Osteocyte (in vitro differentiated cells): ENCODE data around the gene NNT. TPM values are rescaled to one million over a fixed set of nuclear protein-coding genes. Genes with fewer than 3 reads are reported as not detected.

Source experiments
- DNase-seq: peaks from one replicate; pipeline ENCODE4 v3.0.0; 2021; ENCODE audit warnings: mixed read lengths; ENCODE audit not compliant: unreplicated experiment; ENCODE audit errors: extremely low spot score
- H3K27ac Mint-ChIP-seq: one replicate; pipeline ENCODE4 v1.8.0; 2021; ENCODE audit warnings: mild to moderate bottlenecking, mixed read lengths; ENCODE audit not compliant: unreplicated experiment
- H3K27me3 Mint-ChIP-seq: one replicate; pipeline ENCODE4 v1.8.0; 2021; ENCODE audit warnings: mixed read lengths; ENCODE audit not compliant: unreplicated experiment
- H3K36me3 Mint-ChIP-seq: one replicate; pipeline ENCODE4 v1.8.0; 2021; ENCODE audit warnings: mixed read lengths; ENCODE audit not compliant: unreplicated experiment
- H3K4me1 Mint-ChIP-seq: one replicate; pipeline ENCODE4 v1.8.0; 2021; ENCODE audit warnings: mixed read lengths; ENCODE audit not compliant: unreplicated experiment
- H3K4me3 Mint-ChIP-seq: one replicate; pipeline ENCODE4 v1.8.0; 2021; ENCODE audit warnings: mild to moderate bottlenecking, moderate library complexity, mixed read lengths; ENCODE audit not compliant: unreplicated experiment
- H3K9me3 Mint-ChIP-seq: one replicate; pipeline ENCODE4 v1.8.0; 2021; ENCODE audit warnings: mixed read lengths; ENCODE audit not compliant: unreplicated experiment
- total RNA-seq: library from RNA; stranded (reverse); gene quantifications from 2 replicates; pipeline ENCODE4 v1.2.1, GENCODE V29; 2021
- TF ChIP-seq, protein P1 (sequence below): fragments of 200-600 bp; sonication (generic); IDR thresholded peaks from 2 replicates; pipeline ENCODE4 v1.5.0; 2021; ENCODE audit warnings: antibody characterized with exemption, mild to moderate bottlenecking, moderate library complexity

Gene NNT
- total RNA-seq, 1 donor from 2014 or later = 107 TPM

- H3K27me3 Mint-ChIP-seq = no peaks in the 10 kb centered on the region
- H3K36me3 Mint-ChIP-seq = peaks cover 27% of the 10 kb centered on the region
- no peak for DNase-seq
- H3K4me1 Mint-ChIP-seq = peaks cover 30% of the 10 kb centered on the region
- no peaks in the 10 kb centered on the region for H3K9me3 Mint-ChIP-seq
- H3K4me3 Mint-ChIP-seq = no peak overlapping the region
- TF ChIP-seq, protein P1, sequence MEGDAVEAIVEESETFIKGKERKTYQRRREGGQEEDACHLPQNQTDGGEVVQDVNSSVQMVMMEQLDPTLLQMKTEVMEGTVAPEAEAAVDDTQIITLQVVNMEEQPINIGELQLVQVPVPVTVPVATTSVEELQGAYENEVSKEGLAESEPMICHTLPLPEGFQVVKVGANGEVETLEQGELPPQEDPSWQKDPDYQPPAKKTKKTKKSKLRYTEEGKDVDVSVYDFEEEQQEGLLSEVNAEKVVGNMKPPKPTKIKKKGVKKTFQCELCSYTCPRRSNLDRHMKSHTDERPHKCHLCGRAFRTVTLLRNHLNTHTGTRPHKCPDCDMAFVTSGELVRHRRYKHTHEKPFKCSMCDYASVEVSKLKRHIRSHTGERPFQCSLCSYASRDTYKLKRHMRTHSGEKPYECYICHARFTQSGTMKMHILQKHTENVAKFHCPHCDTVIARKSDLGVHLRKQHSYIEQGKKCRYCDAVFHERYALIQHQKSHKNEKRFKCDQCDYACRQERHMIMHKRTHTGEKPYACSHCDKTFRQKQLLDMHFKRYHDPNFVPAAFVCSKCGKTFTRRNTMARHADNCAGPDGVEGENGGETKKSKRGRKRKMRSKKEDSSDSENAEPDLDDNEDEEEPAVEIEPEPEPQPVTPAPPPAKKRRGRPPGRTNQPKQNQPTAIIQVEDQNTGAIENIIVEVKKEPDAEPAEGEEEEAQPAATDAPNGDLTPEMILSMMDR = no peak
- no peak overlapping the region for H3K27ac Mint-ChIP-seq
Measured at GRCh38 chr5:43606351-43606750, 3.4 kb downstream of the NNT start.

- H3K9me3 Mint-ChIP-seq = no peaks in the 10 kb centered on the region
- H3K4me3 Mint-ChIP-seq = no peak overlapping the region
- no peak overlapping the region for H3K27ac Mint-ChIP-seq
- H3K36me3 Mint-ChIP-seq = peaks cover 40% of the 10 kb centered on the region
- H3K27me3 Mint-ChIP-seq = no peaks in the 10 kb centered on the region
- TF ChIP-seq, protein P1 = no peak
- peaks cover 16% of the 10 kb centered on the region for H3K4me1 Mint-ChIP-seq
- DNase-seq = no peak
Measured at GRCh38 chr5:43608406-43608805, 5.4 kb downstream of the NNT start.

GRCh38 chr5:43609752-43610151 is 6.8 kb downstream of the NNT start:
- Mint-ChIP-seq H3K27ac (no peak overlapping the region), H3K9me3 (no peaks in the 10 kb centered on the region), H3K36me3 (peaks cover 42% of the 10 kb centered on the region), H3K4me3 (no peak overlapping the region), H3K4me1 (peaks cover 8% of the 10 kb centered on the region), H3K27me3 (no peaks in the 10 kb centered on the region)
- no peak for DNase-seq
- TF ChIP-seq, protein P1 = no peak

DNA sequence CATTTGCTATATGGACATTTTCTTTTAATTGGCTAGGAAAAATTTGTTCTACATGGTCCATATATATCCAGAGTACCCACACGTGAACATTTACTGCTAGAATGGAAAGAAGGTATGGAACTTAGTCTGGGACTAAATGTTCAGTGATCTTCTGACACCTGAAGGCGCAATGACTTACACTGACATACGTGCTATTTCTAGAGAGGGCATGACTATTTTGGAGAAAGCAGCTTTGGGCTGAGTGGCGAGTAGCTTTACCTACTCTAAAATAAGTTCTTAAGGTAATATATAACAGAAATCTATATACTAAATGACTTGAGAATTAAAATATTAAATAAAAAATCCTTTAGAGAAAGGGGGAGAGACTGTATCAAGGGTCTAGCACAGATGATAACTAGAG is 10.4 kb downstream of the NNT start:
- no peaks in the 10 kb centered on the region for H3K9me3 Mint-ChIP-seq
- H3K4me1 Mint-ChIP-seq = no peaks in the 10 kb centered on the region

DNA sequence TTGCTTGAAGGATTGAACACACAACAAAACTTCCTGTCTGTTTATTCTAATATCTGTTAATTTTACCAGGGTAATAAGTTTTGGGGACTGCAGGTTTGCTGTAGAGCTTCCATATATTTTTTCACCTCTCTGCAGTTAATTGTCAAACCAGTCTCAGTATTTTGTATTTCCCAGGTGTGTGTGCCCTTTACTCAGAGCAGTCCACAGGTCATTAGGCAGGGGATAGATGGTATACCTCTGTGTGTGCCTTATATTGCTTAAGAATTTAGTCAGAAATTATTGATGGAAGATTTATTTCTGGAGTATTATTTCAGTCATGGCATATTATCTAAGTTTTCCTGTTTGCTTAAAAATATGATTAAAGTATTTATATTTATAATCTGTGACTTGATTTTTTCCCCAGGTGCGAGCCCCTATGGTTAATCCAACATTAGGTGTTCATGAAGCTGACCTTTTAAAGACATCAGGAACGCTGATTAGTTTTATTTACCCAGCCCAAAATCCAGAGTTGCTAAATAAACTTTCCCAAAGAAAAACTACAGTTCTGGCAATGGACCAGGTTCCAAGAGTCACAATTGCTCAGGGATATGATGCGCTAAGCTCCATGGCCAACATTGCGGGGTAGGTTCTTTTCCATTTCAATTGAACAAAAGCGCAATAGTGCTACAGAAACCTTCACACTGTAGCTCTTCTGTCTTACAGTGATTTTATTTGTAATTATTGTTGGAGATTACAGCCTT is 12.6 kb downstream of the NNT start:
- Mint-ChIP-seq H3K4me1 (no peaks in the 10 kb centered on the region), H3K4me3 (no peak overlapping the region), H3K27ac (no peak overlapping the region), H3K36me3 (peaks cover 40% of the 10 kb centered on the region), H3K27me3 (no peaks in the 10 kb centered on the region), H3K9me3 (no peaks in the 10 kb centered on the region)
- DNase-seq = no peak
- TF ChIP-seq, protein P1 = no peak

More for the DNA sequence above, 10.4 kb downstream of the NNT start:
- Mint-ChIP-seq H3K27ac (no peak overlapping the region), H3K4me3 (no peak overlapping the region), H3K36me3 (peaks cover 47% of the 10 kb centered on the region), H3K27me3 (no peaks in the 10 kb centered on the region)
- no peak for DNase-seq
- TF ChIP-seq, protein P1 = no peak
